ENCODE measurements around the gene PPP1R13L. TPM values are rescaled to one million over a fixed set of nuclear protein-coding genes. Genes with fewer than 3 reads are reported as not detected.

PPP1R13L gene
- total and polyA plus RNA-seq, 2 donors (not counting 1 experiment from before 2014, with no cell fraction given) = 7.4 to 9.2 TPM

DNA sequence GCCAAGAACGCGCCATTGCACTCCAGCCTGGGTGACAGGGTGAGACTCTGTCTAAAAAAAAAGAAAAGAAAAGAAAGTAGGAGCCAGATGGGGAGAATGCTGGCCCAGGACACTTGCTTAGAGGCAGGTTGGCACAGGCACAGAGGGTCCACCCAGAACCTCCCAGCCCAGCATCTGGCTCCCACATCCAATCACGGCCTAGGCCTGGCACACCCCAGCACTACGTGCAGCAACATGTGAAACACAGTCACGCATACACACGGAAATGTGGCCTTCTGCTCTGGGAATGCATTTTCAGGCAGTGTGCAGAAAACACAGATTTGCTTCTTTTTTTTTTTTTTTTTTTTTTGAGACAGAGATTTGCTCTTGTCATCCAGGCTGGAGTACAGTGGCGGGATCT is 42.1 kb upstream of the PPP1R13L start:
- no peaks in the 10 kb centered on the region for H3K27me3 Mint-ChIP-seq
- H3K79me2 ChIP-seq (ENCODE audit: control insufficient read depth, insufficient read depth, low read length) = peaks cover 7% of the 10 kb centered on the region
- no peaks in the 10 kb centered on the region for H3K27me3 ChIP-seq (replicated peaks in 1 of 4; ENCODE audit: control extremely low read depth in 1 of 4, control insufficient read depth in 3 of 4, insufficient read depth in 4 of 4, low read length in 3 of 4)
- H3K9ac ChIP-seq (ENCODE audit: low read length) = no peak overlapping the region
- H3K4me3 Mint-ChIP-seq = no peak overlapping the region
- H3K27ac Mint-ChIP-seq = no peak overlapping the region
- H3K4me1 ChIP-seq (ENCODE audit: control insufficient read depth in 2 of 2, insufficient read depth in 2 of 2, low read length in 2 of 2) = peaks cover 39 to 57% of the 10 kb centered on the region in 2 donors
- H3K4me3 ChIP-seq (ENCODE audit: control extremely low read depth in 1 of 5, extremely low read depth in 1 of 5, insufficient read depth in 1 of 5, low read depth in 2 of 5, low read length in 4 of 5) = no peak overlapping the region
- intact Hi-C loops (cut with micrococcal nuclease) = no loop called here
- ChIA-PET POLR2A (interaction anchor here (0.7 kb wide), 1 partner anchor 11 kb away, joined by 5 read pairs; no protein-coding TSS in a partner anchor), CTCF (interaction anchor here (0.6 to 6.4 kb wide), 4 partner anchors 10 to 198 kb away, joined by 3 to 66 read pairs (median 3); no protein-coding TSS in a partner anchor)
- peaks cover 63% of the 10 kb centered on the region for H3K4me1 Mint-ChIP-seq
- no peak overlapping the region for H3K4me2 ChIP-seq (replicated peaks; ENCODE audit: low read depth, low read length, poor library complexity, severe bottlenecking)
- 100% methylated on average over 7 of the region's 7 CpGs for WGBS (ENCODE audit: insufficient coverage)
- ATAC-seq (ENCODE audit: low read depth) (no peak), DNase-seq (no peak)
- H3K36me3 ChIP-seq (replicated peaks in 1 of 2; ENCODE audit: control extremely low read depth in 1 of 2, control insufficient read depth in 1 of 2, extremely low read depth in 1 of 2, insufficient read depth in 2 of 2, low read length in 1 of 2) = no peaks in the 10 kb centered on the region
- peaks cover 0 to 4% (median 0%) of the 10 kb centered on the region in 3 donors for H3K9me3 ChIP-seq (ENCODE audit: control extremely low read depth in 1 of 3, control insufficient read depth in 2 of 3, insufficient read depth in 1 of 3, low read length in 2 of 3)
- no peaks in the 10 kb centered on the region for H4K20me1 ChIP-seq (ENCODE audit: control insufficient read depth, insufficient read depth, low read length, poor library complexity, severe bottlenecking)
- H3K9me3 Mint-ChIP-seq (ENCODE audit: insufficient read depth) = no peaks in the 10 kb centered on the region
- TF ChIP-seq, protein P1, sequence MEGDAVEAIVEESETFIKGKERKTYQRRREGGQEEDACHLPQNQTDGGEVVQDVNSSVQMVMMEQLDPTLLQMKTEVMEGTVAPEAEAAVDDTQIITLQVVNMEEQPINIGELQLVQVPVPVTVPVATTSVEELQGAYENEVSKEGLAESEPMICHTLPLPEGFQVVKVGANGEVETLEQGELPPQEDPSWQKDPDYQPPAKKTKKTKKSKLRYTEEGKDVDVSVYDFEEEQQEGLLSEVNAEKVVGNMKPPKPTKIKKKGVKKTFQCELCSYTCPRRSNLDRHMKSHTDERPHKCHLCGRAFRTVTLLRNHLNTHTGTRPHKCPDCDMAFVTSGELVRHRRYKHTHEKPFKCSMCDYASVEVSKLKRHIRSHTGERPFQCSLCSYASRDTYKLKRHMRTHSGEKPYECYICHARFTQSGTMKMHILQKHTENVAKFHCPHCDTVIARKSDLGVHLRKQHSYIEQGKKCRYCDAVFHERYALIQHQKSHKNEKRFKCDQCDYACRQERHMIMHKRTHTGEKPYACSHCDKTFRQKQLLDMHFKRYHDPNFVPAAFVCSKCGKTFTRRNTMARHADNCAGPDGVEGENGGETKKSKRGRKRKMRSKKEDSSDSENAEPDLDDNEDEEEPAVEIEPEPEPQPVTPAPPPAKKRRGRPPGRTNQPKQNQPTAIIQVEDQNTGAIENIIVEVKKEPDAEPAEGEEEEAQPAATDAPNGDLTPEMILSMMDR (IDR thresholded peaks at IDR 0.05) = no peak
- TF ChIP-seq EZH2 (IDR thresholded peaks at IDR 0.05; ENCODE audit: borderline replicate concordance, insufficient read depth, low read depth, low read length, poor library complexity, severe bottlenecking) = no peak
- no peak overlapping the region for H2AFZ ChIP-seq (ENCODE audit: insufficient read depth, low read depth, low read length, poor library complexity, severe bottlenecking)
- H3K27ac ChIP-seq (ENCODE audit: low read length in 2 of 2) = no peak overlapping the region

- intact Hi-C loops (cut with micrococcal nuclease) = no loop called here
- Mint-ChIP-seq H3K4me1 (peaks cover 56% of the 10 kb centered on the region), H3K4me3 (peak overlapping the region; percentile 77), H3K9me3 (ENCODE audit: insufficient read depth) (no peaks in the 10 kb centered on the region), H3K27me3 (no peaks in the 10 kb centered on the region), H3K27ac (peak overlapping the region; percentile 82)
- WGBS (ENCODE audit: insufficient coverage) = 83% methylated on average over 5 of the region's 6 CpGs
- POLR2A ChIA-PET = interaction anchor here (1.2 kb wide), 1 partner anchor 23 kb away, joined by 3 read pairs; no protein-coding TSS in a partner anchor
- ATAC-seq (ENCODE audit: low read depth) (no peak), DNase-seq (peak; percentile 66)
- Histone ChIP-seq H2AFZ (ENCODE audit: insufficient read depth, low read depth, low read length, poor library complexity, severe bottlenecking) (no peak overlapping the region), H3K36me3 (replicated peaks in 1 of 2; ENCODE audit: control extremely low read depth in 1 of 2, control insufficient read depth in 1 of 2, extremely low read depth in 1 of 2, insufficient read depth in 2 of 2, low read length in 1 of 2) (no peaks in the 10 kb centered on the region), H3K9me3 (ENCODE audit: control extremely low read depth in 1 of 3, control insufficient read depth in 2 of 3, insufficient read depth in 1 of 3, low read length in 2 of 3) (peaks cover 0 to 2% (median 0%) of the 10 kb centered on the region in 3 donors), H3K79me2 (ENCODE audit: control insufficient read depth, insufficient read depth, low read length) (peaks cover 7% of the 10 kb centered on the region), H3K27me3 (replicated peaks in 1 of 4; ENCODE audit: control extremely low read depth in 1 of 4, control insufficient read depth in 3 of 4, insufficient read depth in 4 of 4, low read length in 3 of 4) (no peaks in the 10 kb centered on the region), H3K27ac (ENCODE audit: low read length in 2 of 2) (no peak overlapping the region), H3K4me2 (replicated peaks; ENCODE audit: low read depth, low read length, poor library complexity, severe bottlenecking) (no peak overlapping the region), H3K9ac (ENCODE audit: low read length) (no peak overlapping the region), H3K4me3 (ENCODE audit: control extremely low read depth in 1 of 5, extremely low read depth in 1 of 5, insufficient read depth in 1 of 5, low read depth in 2 of 5, low read length in 4 of 5) (no peak overlapping the region), H3K4me1 (ENCODE audit: control insufficient read depth in 2 of 2, insufficient read depth in 2 of 2, low read length in 2 of 2) (peaks cover 33 to 51% of the 10 kb centered on the region in 2 donors), H4K20me1 (ENCODE audit: control insufficient read depth, insufficient read depth, low read length, poor library complexity, severe bottlenecking) (no peaks in the 10 kb centered on the region)
- TF ChIP-seq, protein P1 (IDR thresholded peaks at IDR 0.05) = peak; percentile 47
- TF ChIP-seq EZH2 (IDR thresholded peaks at IDR 0.05; ENCODE audit: borderline replicate concordance, insufficient read depth, low read depth, low read length, poor library complexity, severe bottlenecking) = no peak
- CTCF ChIA-PET = interaction anchor here (0.9 to 6.4 kb wide), 5 partner anchors 31 to 53 kb away, joined by 3 to 66 read pairs (median 3); no protein-coding TSS in a partner anchor
Observed at GRCh38 chr19:45446295-45446694, 41.4 kb upstream of the PPP1R13L start.

Data from B cell (primary cell).